HL-60 (cell line): ENCODE measurements around the gene MLLT10.

Experiments
- DNase-seq, 2 experiments: peaks; one replicate each; pipeline ENCODE4 v3.0.0-alpha.2; 2010 to 2020; ENCODE audit warnings: low read depth in 1 of 2, low spot score in 1 of 2
- H3K27ac ChIP-seq: fragments of 250-450 bp; sonication (Bioruptor Pico); replicated peaks from 2 replicates; pipeline ENCODE4 v1.5.1; 2020; ENCODE audit warnings: mild to moderate bottlenecking, moderate library complexity
- H3K27me3 ChIP-seq: fragments of 250-450 bp; sonication (Bioruptor Pico); 2 replicates; pipeline ENCODE4 v1.5.1; 2021; ENCODE audit warnings: mild to moderate bottlenecking, moderate library complexity; ENCODE audit not compliant: insufficient read depth, poor library complexity, severe bottlenecking
- H3K4me3 ChIP-seq: replicated peaks from 2 replicates; pipeline ENCODE4 v1.5.1; 2011; ENCODE audit warnings: mild to moderate bottlenecking, control low read depth, low read length; ENCODE audit not compliant: insufficient read depth
- CTCF ChIP-seq: IDR thresholded peaks from one replicate; pipeline ENCODE4 v1.5.1; 2011; ENCODE audit warnings: low read length, control low read depth, inconsistent platforms; ENCODE audit not compliant: insufficient read depth
- GABPA ChIP-seq: IDR thresholded peaks from 2 replicates; pipeline ENCODE4 v1.6.1; 2012; ENCODE audit warnings: low read depth
- POLR2AphosphoS5 ChIP-seq: IDR thresholded peaks from 2 replicates; pipeline ENCODE4 v1.6.1; 2012; ENCODE audit warnings: low read depth
- SPI1 ChIP-seq: IDR thresholded peaks from 2 replicates; pipeline ENCODE4 v1.6.1; 2012; ENCODE audit warnings: low read depth, mild to moderate bottlenecking, borderline replicate concordance
- TF ChIP-seq, protein P1 (sequence below): IDR thresholded peaks from 2 replicates; pipeline ENCODE4 v1.6.1; 2012; ENCODE audit warnings: low read depth; ENCODE audit not compliant: insufficient replicate concordance

MLLT10 gene

DNA sequence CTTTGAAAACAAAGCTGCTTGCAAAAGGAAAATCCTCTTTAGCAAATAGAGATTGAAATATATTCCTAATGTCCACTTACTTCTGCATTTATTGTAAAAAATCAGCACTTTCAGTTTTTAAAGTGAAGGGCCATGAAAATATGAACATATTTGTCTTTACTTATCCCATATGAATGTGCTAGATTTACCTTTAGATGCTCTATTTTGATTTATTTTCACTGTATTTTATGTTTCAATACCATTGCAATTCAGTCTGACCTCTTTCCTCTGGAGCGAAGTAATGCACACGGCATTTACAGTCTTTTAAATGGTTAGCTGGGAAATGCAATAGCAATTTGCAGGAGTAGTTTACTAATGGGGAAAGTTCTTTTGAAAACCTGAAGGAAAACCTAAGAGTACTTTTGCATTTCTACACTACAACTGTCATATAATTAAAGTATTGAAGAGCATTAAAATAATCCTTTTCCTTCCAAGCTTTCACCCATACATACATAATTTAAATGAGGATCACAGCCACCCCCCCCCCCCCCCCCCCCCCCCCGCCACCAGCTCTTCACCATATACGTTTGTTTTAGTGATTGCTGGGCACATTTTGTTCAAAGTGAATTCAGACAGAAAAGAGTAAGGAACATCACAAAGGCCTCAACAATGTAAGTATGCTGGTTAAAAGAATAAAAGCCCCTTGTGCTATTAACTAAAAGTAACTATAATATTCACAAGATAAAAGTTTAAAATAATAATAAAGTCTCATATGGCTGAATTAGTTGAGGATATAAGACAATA is 12.1 kb upstream of the MLLT10 start:
- H3K27ac ChIP-seq, result no peak overlapping the region
- H3K27me3 ChIP-seq, result peaks cover 9% of the 10 kb centered on the region
- no peak for DNase-seq
- no peak overlapping the region for H3K4me3 ChIP-seq
- no peak for TF ChIP-seq SPI1
- TF ChIP-seq POLR2AphosphoS5, result no peak
- TF ChIP-seq GABPA, result no peak
- TF ChIP-seq, protein P1, sequence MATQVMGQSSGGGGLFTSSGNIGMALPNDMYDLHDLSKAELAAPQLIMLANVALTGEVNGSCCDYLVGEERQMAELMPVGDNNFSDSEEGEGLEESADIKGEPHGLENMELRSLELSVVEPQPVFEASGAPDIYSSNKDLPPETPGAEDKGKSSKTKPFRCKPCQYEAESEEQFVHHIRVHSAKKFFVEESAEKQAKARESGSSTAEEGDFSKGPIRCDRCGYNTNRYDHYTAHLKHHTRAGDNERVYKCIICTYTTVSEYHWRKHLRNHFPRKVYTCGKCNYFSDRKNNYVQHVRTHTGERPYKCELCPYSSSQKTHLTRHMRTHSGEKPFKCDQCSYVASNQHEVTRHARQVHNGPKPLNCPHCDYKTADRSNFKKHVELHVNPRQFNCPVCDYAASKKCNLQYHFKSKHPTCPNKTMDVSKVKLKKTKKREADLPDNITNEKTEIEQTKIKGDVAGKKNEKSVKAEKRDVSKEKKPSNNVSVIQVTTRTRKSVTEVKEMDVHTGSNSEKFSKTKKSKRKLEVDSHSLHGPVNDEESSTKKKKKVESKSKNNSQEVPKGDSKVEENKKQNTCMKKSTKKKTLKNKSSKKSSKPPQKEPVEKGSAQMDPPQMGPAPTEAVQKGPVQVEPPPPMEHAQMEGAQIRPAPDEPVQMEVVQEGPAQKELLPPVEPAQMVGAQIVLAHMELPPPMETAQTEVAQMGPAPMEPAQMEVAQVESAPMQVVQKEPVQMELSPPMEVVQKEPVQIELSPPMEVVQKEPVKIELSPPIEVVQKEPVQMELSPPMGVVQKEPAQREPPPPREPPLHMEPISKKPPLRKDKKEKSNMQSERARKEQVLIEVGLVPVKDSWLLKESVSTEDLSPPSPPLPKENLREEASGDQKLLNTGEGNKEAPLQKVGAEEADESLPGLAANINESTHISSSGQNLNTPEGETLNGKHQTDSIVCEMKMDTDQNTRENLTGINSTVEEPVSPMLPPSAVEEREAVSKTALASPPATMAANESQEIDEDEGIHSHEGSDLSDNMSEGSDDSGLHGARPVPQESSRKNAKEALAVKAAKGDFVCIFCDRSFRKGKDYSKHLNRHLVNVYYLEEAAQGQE, result no peak
- no peak for TF ChIP-seq CTCF

- TF ChIP-seq, protein P1, result no peak
- no peak for TF ChIP-seq GABPA
- TF ChIP-seq POLR2AphosphoS5, result no peak
- TF ChIP-seq SPI1, result no peak
- no peak for TF ChIP-seq CTCF
- Histone ChIP-seq H3K27ac (no peak overlapping the region), H3K4me3 (no peak overlapping the region), H3K27me3 (peaks cover 9% of the 10 kb centered on the region)
- DNase-seq, result no peak
Measured at GRCh38 chr10:21522631-21523406, 11.2 kb upstream of the MLLT10 start.

DNA sequence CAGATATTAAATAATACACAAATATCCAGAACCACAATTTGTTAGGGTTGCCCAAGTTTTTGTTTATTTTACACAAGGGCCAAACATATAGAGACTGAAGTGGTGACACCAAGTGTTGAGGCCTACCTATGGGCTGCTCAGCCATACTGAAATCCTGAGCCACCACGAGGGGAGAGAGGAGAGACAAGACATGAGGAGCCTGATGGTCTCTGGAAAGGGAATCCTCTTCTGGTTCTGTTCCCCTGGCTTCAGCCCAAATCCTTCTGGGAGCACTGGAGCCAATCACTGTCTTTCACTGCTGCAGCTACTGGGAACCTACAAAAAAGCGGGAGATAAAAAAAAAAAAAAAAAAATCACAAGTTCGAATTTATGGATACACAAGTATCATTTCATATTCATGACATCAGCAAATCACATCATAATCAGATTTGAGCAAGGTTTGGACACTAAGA is 10.4 kb upstream of the MLLT10 start:
- Histone ChIP-seq H3K4me3 (no peak overlapping the region), H3K27ac (no peak overlapping the region), H3K27me3 (peaks cover 4% of the 10 kb centered on the region)
- DNase-seq, result no peak
- TF ChIP-seq CTCF (no peak), SPI1 (no peak), GABPA (no peak), POLR2AphosphoS5 (no peak)
- TF ChIP-seq, protein P1, result no peak
